Measurements from ENCODE around the gene TATDN3. TPM values are rescaled to one million over a fixed set of nuclear protein-coding genes. Genes with fewer than 3 reads are reported as not detected.

TATDN3 gene
- total and polyA plus RNA-seq, 2 of the 4 experiments (the other 2 are of a cell fraction), result 4.9 to 12.0 TPM

DNA sequence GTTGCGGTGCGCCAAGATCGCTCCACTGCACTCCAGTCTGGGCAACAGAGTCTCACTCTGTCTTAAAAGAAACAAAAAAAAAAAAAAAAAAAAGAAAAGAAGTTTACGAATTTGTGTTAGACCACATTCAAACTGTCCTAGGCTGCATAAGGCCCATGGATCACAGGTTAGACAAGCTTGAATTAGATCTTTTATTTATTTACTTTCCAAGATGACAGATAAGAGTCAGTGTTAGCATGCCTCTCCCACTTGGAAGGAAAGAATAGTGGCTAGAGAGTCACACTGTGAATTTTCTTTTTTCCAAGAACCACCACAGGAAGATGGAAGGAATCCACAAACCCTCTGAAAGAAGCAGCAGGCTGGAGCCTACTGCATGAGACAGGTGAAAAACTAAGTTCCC, 29.5 kb upstream of the TATDN3 start:
- in situ Hi-C loops (cut with MboI; ENCODE audit: low sequenced_read_pairs), result no loop called here
- no peak overlapping the region for H2BK20ac ChIP-seq (ENCODE audit: low read depth, low read length)
- no peak overlapping the region for H3K27ac ChIP-seq (ENCODE audit: insufficient read depth, low read length)
- no peak overlapping the region for H4K8ac ChIP-seq (ENCODE audit: low read depth in 2 of 2, low read length in 2 of 2)
- ChIA-PET POLR2A (ENCODE audit: unreplicated experiment) (interaction anchor here (0.6 kb wide), 1 partner anchor 73 kb away, joined by 3 read pairs; no protein-coding TSS in a partner anchor), CTCF (interaction anchor here (1.0 to 1.4 kb wide), 2 partner anchors 9 to 13 kb away, joined by 4 read pairs; no protein-coding TSS in a partner anchor)
- H3K18ac ChIP-seq (ENCODE audit: low read depth, low read length), result no peak overlapping the region
- no peak overlapping the region for H2BK15ac ChIP-seq (ENCODE audit: low read depth, low read length)
- no peaks in the 10 kb centered on the region for H3K4me1 ChIP-seq (ENCODE audit: control insufficient read depth, insufficient read depth, low read length)
- dilution Hi-C loops (cut with HindIII; ENCODE audit: low sequenced_read_pairs, unreplicated experiment), result no loop called here
- no peak for DNase-seq
- no peak overlapping the region for H3K4me2 ChIP-seq (ENCODE audit: low read depth, low read length)
- H2AK9ac ChIP-seq (replicated peaks; ENCODE audit: low read depth, low read length, poor library complexity), result no peak overlapping the region
- H3K4ac ChIP-seq (ENCODE audit: low read depth, low read length), result no peak overlapping the region
- ATAC-seq (ENCODE audit: low read depth), result no peak
- TF ChIP-seq RFX5 (IDR thresholded peaks at IDR 0.05; ENCODE audit: low read depth, low read length) (no peak), CEBPB (IDR thresholded peaks at IDR 0.05; ENCODE audit: low read depth, low read length) (no peak), MAZ (IDR thresholded peaks at IDR 0.05; ENCODE audit: borderline replicate concordance, low read depth, low read length) (no peak), RCOR1 (IDR thresholded peaks at IDR 0.05; ENCODE audit: insufficient replicate concordance, low read length) (no peak), BHLHE40 (IDR thresholded peaks at IDR 0.05; ENCODE audit: low read depth, low read length) (no peak), MXI1 (IDR thresholded peaks at IDR 0.05; ENCODE audit: borderline replicate concordance, low read depth, low read length) (no peak), SMC3 (IDR thresholded peaks at IDR 0.05; ENCODE audit: low read depth, low read length) (no peak)
- TF ChIP-seq, protein P1, sequence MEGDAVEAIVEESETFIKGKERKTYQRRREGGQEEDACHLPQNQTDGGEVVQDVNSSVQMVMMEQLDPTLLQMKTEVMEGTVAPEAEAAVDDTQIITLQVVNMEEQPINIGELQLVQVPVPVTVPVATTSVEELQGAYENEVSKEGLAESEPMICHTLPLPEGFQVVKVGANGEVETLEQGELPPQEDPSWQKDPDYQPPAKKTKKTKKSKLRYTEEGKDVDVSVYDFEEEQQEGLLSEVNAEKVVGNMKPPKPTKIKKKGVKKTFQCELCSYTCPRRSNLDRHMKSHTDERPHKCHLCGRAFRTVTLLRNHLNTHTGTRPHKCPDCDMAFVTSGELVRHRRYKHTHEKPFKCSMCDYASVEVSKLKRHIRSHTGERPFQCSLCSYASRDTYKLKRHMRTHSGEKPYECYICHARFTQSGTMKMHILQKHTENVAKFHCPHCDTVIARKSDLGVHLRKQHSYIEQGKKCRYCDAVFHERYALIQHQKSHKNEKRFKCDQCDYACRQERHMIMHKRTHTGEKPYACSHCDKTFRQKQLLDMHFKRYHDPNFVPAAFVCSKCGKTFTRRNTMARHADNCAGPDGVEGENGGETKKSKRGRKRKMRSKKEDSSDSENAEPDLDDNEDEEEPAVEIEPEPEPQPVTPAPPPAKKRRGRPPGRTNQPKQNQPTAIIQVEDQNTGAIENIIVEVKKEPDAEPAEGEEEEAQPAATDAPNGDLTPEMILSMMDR (conservative IDR thresholded peaks at IDR 0.05; ENCODE audit: low read depth, low read length), result no peak
- H3K56ac ChIP-seq (ENCODE audit: extremely low read depth, insufficient read depth, low read length), result no peak overlapping the region
- no peaks in the 10 kb centered on the region for H3K27me3 ChIP-seq (ENCODE audit: control insufficient read depth, insufficient read depth, low read length)
- H3K79me1 ChIP-seq (ENCODE audit: low read depth in 1 of 2, low read length in 2 of 2), result peaks cover 28 to 29% of the 10 kb centered on the region in 2 experiments
- H2AK5ac ChIP-seq (ENCODE audit: low read depth, low read length), result no peak overlapping the region
- H3K9me1 ChIP-seq (ENCODE audit: insufficient read depth, low read length), result 0 out of 2 replicates have a peak, but pooled peaks cover 7% of the 10 kb centered on the region
- no CpG with 5 or more reads among the region's 4 CpGs for WGBS, 2 experiments (ENCODE audit: extremely low coverage in 2 of 2, insufficient read length in 1 of 2)
- intact Hi-C loops (cut with micrococcal nuclease), result no loop called here
- H3K9ac ChIP-seq (ENCODE audit: low read depth, low read length), result no peak overlapping the region
- 0 out of 2 replicates have a peak, but pooled peaks cover 9% of the 10 kb centered on the region for H4K20me1 ChIP-seq (ENCODE audit: insufficient read depth, low read length)
- H2BK5ac ChIP-seq (ENCODE audit: low read depth, low read length, poor library complexity, severe bottlenecking), result no peak overlapping the region
- no peaks in the 10 kb centered on the region for H3K9me3 ChIP-seq (ENCODE audit: control insufficient read depth, insufficient read depth, low read length)
- H2AFZ ChIP-seq (replicated peaks; ENCODE audit: low read length, poor library complexity), result no peak overlapping the region
- H4K5ac ChIP-seq (ENCODE audit: low read depth, low read length), result no peak overlapping the region
- H3K36me3 ChIP-seq (ENCODE audit: control insufficient read depth, insufficient read depth, low read length), result peaks cover 1% of the 10 kb centered on the region; the same call in 1 of the 2 replicates
- BruUV-seq (replicated peaks), result no TSS peak
- H3K4me3 ChIP-seq (ENCODE audit: insufficient read depth, low read depth, low read length), result no peak overlapping the region
- H3K23ac ChIP-seq (ENCODE audit: low read depth, low read length), result no peak overlapping the region
- no peak overlapping the region for H2BK120ac ChIP-seq (ENCODE audit: low read depth, low read length)
- no peak overlapping the region for H4K91ac ChIP-seq (ENCODE audit: insufficient read depth, low read depth, low read length)
- no peak overlapping the region for H3K14ac ChIP-seq (replicated peaks; ENCODE audit: low read depth, low read length)

Data from IMR-90 (cell line).